GM19395 (cell line): ENCODE results near the gene PSMB11.
"Not testable (repeated sequence)": the region's sequence is repeated elsewhere in the genome, so short reads cannot be mapped to it uniquely, and the experiment has no call there.

Experiments used
- ATAC-seq: cut with Tn5 transposase; IDR thresholded peaks from one replicate; pipeline ENCODE4 v1.9.1; 2021; ENCODE audit warnings: mild to moderate bottlenecking, moderate library complexity; ENCODE audit not compliant: unreplicated experiment

Gene PSMB11, protein sequence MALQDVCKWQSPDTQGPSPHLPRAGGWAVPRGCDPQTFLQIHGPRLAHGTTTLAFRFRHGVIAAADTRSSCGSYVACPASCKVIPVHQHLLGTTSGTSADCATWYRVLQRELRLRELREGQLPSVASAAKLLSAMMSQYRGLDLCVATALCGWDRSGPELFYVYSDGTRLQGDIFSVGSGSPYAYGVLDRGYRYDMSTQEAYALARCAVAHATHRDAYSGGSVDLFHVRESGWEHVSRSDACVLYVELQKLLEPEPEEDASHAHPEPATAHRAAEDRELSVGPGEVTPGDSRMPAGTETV

GRCh38 chr14:23042162-23042965 is at the start of gene PSMB11:
PSMB11 (plus strand) TSS chr14:23042212; CDS start chr14:23042226, 14 bp downstream.
- no peak for ATAC-seq

- no peak for ATAC-seq
Measured at GRCh38 chr14:22993517-22993916, 48.5 kb upstream of the PSMB11 start.

- no peak for ATAC-seq
Measured at GRCh38 chr14:22994762-22995275, 47.2 kb upstream of the PSMB11 start.

DNA sequence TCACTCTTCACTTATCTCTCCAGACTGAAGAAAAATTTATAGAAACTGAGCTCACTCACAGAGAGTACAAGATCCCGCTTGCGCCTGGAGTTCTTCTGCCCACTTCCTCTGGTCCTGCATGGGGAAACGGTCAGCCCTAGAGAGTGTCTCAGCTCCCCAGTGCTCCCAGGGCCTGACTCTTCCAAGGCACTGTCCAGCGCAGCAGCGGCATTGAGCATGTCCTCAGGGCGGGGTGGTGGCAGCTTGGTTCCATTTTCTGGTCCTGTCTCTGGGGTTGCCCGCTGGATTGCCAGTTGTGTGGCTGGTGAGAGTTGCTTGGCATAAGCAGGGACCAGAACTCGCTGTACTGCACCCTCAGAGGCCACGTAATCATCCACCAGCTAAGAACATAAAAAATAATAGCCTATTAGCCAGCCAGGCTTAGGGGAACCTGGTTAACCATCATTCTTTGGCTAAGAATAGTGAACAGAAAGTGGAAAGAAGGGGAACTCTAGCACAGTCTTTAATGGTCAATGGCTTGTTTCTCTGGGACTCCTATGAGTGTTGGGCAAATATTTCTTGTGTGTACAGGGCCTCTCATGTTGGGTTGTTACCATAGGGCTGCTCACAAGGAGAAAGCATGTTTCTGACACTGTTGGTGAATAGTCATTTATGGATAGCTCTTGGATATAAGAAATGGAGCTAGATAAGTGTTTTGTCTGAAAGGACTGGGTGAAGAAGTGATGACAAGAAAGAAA is 46.0 kb upstream of the PSMB11 start:
- no peak for ATAC-seq

DNA sequence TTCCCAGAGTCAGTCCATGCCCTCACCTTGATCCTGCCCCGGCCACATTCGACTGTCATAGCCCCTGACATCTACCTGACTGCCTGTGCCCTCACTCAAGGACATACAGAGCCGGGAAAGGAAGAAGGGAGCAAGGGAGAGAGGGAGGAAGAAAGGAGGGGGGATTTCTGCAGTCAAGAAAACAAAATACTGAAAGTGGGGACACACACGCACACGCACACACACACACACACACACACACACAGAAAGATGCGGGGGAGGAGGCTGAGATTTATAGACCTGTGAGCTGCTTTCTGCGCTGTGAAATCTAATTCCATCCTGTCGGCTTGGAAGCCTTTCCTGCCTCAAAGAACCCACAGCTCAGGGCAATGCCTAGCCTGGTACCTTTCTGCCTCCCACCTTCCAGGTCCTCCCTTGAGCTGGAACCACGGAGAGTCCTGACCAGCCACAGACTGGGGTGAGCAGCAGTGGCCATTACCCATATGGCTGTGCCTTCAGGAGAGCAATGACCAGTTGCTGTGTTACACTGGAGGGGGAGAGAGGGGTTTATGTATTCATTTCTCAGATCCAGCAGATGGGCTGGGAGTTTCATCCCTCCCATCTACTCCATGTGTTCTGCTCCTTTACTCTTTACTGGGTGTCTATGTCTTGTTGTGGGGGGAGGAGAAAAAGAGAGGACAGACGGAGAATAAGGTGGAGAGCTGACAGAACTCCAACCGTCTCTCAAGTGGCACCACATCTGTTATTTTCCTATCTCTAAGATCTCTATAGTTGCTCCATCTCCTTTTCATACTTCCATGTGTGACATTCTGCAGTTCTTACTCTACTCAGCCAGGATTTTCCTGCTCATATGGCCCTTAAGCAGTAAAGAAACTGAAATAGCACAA is 45.0 kb upstream of the PSMB11 start:
- ATAC-seq: no peak

GRCh38 chr14:22997676-22998323 is 44.2 kb upstream of the PSMB11 start:
- no peak for ATAC-seq

GRCh38 chr14:22998329-22999012 is 43.5 kb upstream of the PSMB11 start:
- ATAC-seq: no peak

DNA sequence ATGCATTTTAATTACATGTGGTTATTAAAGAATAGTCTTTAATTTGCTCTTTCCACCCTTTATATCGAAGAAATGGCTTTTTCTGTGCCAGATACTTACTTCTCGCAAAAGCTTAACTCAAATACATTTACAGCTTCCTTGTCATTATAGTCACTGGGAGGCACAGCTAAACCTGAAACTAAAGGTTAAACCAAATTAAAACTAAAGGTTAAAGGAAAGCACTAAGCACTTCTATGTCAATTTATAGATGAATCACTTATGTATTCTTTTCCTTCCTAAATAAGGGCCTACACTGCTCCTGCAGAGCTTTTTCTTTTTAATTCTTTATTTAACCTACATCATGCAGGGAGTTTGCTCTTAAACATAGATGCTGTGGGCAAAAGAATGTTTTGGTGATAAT is 41.2 kb upstream of the PSMB11 start:
- ATAC-seq: no peak

DNA sequence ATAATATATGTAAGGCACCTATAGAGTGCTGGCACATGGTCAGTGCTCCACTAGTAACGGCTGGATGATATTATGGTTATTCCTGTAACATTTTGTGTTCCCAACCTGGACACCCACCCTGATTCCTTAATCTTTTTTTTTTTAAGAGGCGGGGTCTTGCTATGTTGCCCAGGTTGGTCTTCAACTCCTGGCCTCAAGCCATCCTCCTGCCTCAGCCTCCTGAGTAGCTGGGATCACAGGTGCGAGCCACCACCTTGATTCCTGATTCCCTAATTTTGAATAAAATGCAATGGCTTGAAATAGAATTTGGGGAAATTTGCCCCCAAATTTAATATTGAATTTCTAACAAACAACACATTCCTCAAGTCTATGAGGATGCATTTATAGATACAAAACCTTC is 39.4 kb upstream of the PSMB11 start:
- ATAC-seq: no peak

- not testable (repeated sequence) for ATAC-seq
Measured at GRCh38 chr14:23004274-23004673, 37.7 kb upstream of the PSMB11 start.

- no peak for ATAC-seq
Measured at GRCh38 chr14:23005451-23006187, 36.4 kb upstream of the PSMB11 start.

- no peak for ATAC-seq
Measured at GRCh38 chr14:23006188-23006534, 35.9 kb upstream of the PSMB11 start.

DNA sequence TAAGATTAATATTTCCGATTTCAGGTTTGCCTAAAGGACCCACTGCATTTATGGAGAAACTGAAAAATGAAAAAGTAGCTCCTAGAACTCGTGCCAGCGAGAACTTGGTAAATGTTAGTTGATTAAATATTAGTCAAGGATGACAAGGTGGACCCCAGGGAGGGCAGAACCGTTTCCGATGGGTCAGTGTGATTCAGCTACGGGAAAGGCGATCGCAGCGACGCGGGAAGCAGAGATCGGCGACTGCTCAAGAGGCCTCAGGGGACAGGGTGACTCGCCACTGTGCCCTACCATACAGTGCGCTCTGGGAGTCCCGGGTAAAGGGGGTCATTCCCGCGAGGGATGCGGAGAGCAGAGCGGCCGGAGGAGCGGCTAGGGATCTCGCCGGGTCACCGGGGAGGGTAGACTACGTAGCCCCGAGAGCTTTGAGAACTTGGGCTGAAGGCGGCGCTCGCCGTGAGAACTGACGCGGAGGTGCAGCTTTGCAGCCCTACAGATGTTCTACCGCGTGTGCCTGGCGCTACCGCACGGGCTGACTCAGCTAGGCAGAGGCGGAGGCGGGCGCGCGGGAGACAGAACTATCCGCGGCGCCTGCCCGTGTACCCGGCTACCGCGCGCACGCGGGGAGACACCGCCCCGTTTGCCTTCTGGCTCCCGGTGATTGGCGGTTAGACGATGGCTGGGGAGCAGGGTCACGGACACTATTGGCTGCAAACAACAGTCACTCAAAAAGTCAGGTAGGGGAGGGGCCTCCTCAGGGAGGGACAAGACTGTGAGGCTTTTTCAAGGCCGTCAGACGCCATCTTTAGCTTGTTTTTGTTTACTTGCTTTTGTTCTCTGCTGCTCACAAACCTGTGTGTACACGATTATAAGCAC is 35.2 kb upstream of the PSMB11 start:
- peak; percentile 98 for ATAC-seq

- no peak for ATAC-seq
Measured at GRCh38 chr14:23008831-23009230, 33.2 kb upstream of the PSMB11 start.

GRCh38 chr14:23009483-23009938 is 32.5 kb upstream of the PSMB11 start:
- ATAC-seq: no peak

DNA sequence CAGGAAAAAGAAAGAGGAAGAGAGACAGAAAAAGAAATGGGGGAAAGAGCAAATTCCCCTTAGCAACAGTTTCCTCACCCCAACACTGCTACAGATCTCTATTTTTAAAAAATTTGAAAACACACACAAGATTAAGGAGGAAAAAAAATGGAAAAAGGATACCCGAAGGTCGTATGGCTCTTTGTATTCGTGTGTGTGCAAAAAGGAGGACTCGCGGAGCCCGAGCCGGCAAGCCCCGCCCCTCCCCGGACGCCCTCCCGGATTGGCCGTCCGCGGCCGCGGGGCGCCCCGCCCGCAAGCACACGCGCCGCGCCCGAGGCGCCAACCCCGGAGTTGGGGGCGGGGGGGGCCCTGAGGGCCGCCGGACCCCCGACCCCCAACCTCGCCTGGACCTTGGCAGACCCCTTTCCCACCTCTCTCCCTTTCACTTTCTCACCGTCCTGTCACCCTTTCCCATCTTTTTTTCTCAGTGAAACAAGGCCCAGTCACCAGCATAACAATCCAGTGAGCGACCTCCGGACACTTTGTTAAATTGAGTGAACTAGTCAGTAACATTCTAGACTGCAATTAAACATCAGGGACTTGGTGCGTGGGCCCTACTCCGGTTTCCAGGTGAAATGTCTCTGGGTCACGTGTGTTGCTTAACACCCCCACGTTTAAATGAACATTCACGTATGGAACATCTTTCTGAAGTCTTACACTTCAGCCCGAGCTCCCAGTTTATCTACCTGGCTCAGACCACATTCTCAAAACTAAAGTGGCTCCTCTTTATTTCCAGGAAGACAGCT is 31.9 kb upstream of the PSMB11 start, which contains the start of gene C14orf93:
Gene C14orf93 (minus strand): TSS at position 205 of the 788 bp plus-strand sequence. CDS start 11,120 bp downstream, outside the sequence.
- ATAC-seq: no peak
